ENCODE data around the gene ADGRF1. TPM values are rescaled to one million over a fixed set of nuclear protein-coding genes. Genes with fewer than 3 reads are reported as not detected.

Gene ADGRF1
- total RNA-seq, 4 donors from 2014 or later = not detected

GRCh38 chr6:47072667-47073066 is 30.5 kb upstream of the ADGRF1 start:
- Histone ChIP-seq H3K36me3 (no peaks in the 10 kb centered on the region), H3K9me3 (no peaks in the 10 kb centered on the region), H3K27me3 (peaks cover 0 to 4% (median 0%) of the 10 kb centered on the region in 3 donors), H3K4me1 (no peaks in the 10 kb centered on the region), H3K27ac (no peak overlapping the region), H3K4me3 (no peak overlapping the region)
- TF ChIP-seq CTCF (IDR thresholded peaks at IDR 0.05 in 4 of 5, conservative IDR thresholded peaks at IDR 0.05 in 1 of 5) (no peak), POLR2A (IDR thresholded peaks at IDR 0.05) (no peak)
- ATAC-seq (no peak), DNase-seq (no peak)
- intact Hi-C loops (cut with DNase I; ENCODE audit: low total_unique reads) = no loop called here
- in situ Hi-C loops (cut with MboI; ENCODE audit: low sequenced_read_pairs in 4 of 4) = no loop called here

- H3K27ac ChIP-seq = no peak overlapping the region
- H3K36me3 ChIP-seq = no peaks in the 10 kb centered on the region
- in situ Hi-C loops (cut with MboI; ENCODE audit: low sequenced_read_pairs in 4 of 4) = no loop called here
- H3K4me3 ChIP-seq = no peak overlapping the region
- DNase-seq (no peak), ATAC-seq (no peak)
- no peaks in the 10 kb centered on the region for H3K27me3 ChIP-seq
- intact Hi-C loops (cut with DNase I; ENCODE audit: low total_unique reads) = no loop called here
- TF ChIP-seq POLR2A (IDR thresholded peaks at IDR 0.05) = no peak
- no peak for TF ChIP-seq CTCF (IDR thresholded peaks at IDR 0.05 in 4 of 5, conservative IDR thresholded peaks at IDR 0.05 in 1 of 5)
- H3K9me3 ChIP-seq = no peaks in the 10 kb centered on the region
- no peaks in the 10 kb centered on the region for H3K4me1 ChIP-seq
Observed at GRCh38 chr6:47071681-47072080, 29.5 kb upstream of the ADGRF1 start.

GRCh38 chr6:47070461-47070860 is 28.3 kb upstream of the ADGRF1 start:
- in situ Hi-C loops (cut with MboI; ENCODE audit: low sequenced_read_pairs in 4 of 4) = no loop called here
- TF ChIP-seq CTCF (IDR thresholded peaks at IDR 0.05 in 4 of 5, conservative IDR thresholded peaks at IDR 0.05 in 1 of 5) = no peak
- TF ChIP-seq POLR2A (IDR thresholded peaks at IDR 0.05) = no peak
- no peaks in the 10 kb centered on the region for H3K4me1 ChIP-seq
- H3K36me3 ChIP-seq = no peaks in the 10 kb centered on the region
- DNase-seq (no peak), ATAC-seq (no peak)
- intact Hi-C loops (cut with DNase I; ENCODE audit: low total_unique reads) = no loop called here
- no peak overlapping the region for H3K27ac ChIP-seq
- no peaks in the 10 kb centered on the region for H3K27me3 ChIP-seq
- H3K9me3 ChIP-seq = no peaks in the 10 kb centered on the region
- H3K4me3 ChIP-seq = no peak overlapping the region

GRCh38 chr6:47069156-47069555 is 27.0 kb upstream of the ADGRF1 start:
- DNase-seq (no peak), ATAC-seq (no peak)
- intact Hi-C loops (cut with DNase I; ENCODE audit: low total_unique reads) = no loop called here
- no peak overlapping the region for H3K4me3 ChIP-seq
- H3K27ac ChIP-seq = no peak overlapping the region
- H3K27me3 ChIP-seq = no peaks in the 10 kb centered on the region
- H3K4me1 ChIP-seq = no peaks in the 10 kb centered on the region
- TF ChIP-seq CTCF (IDR thresholded peaks at IDR 0.05 in 4 of 5, conservative IDR thresholded peaks at IDR 0.05 in 1 of 5) (no peak), POLR2A (IDR thresholded peaks at IDR 0.05) (no peak)
- no peaks in the 10 kb centered on the region for H3K9me3 ChIP-seq
- H3K36me3 ChIP-seq = no peaks in the 10 kb centered on the region
- in situ Hi-C loops (cut with MboI; ENCODE audit: low sequenced_read_pairs in 4 of 4) = no loop called here

GRCh38 chr6:47066418-47066817 is 24.3 kb upstream of the ADGRF1 start:
- Histone ChIP-seq H3K27ac (no peak overlapping the region), H3K9me3 (no peaks in the 10 kb centered on the region), H3K4me3 (no peak overlapping the region), H3K36me3 (no peaks in the 10 kb centered on the region), H3K27me3 (no peaks in the 10 kb centered on the region), H3K4me1 (no peaks in the 10 kb centered on the region)
- DNase-seq (no peak), ATAC-seq (no peak)
- TF ChIP-seq POLR2A (IDR thresholded peaks at IDR 0.05) = no peak
- no peak for TF ChIP-seq CTCF (IDR thresholded peaks at IDR 0.05 in 4 of 5, conservative IDR thresholded peaks at IDR 0.05 in 1 of 5)
- in situ Hi-C loops (cut with MboI; ENCODE audit: low sequenced_read_pairs in 4 of 4) = no loop called here
- intact Hi-C loops (cut with DNase I; ENCODE audit: low total_unique reads) = no loop called here
